ENCODE measurements around the gene ZNRF1.
"Not testable (repeated sequence)": the region's sequence is repeated elsewhere in the genome, so short reads cannot be mapped to it uniquely, and the experiment has no call there.

The ZNRF1 gene

GRCh38 chr16:74998481-74999218 is at the start of gene ZNRF1:
TSS of gene ZNRF1 (plus strand) at chr16:74999024. CDS start at chr16:74999672, 648 bp downstream.
- peak; percentile 44 for DNase-seq

DNA sequence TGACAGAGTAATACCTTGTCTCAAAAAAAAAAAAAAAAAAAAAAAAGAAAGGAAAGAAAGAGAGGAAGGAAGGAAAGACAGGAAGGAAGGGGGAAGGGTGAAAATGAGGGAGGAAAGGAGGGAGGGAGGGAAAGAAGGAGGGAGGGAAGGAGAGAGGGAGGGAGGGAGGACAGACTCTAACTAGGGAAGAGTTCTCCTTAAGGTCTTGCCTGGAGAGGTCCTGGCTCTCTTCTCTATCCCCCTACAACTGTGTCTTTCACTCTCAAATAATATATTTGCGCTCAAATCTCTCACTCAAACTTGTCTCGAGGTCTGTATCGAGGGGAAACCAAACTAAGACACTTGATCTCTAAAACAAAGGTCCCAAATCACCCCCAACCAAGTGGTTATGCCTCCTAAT is 49.5 kb upstream of the ZNRF1 start:
- DNase-seq = no peak

GRCh38 chr16:74950511-74950910 is 48.3 kb upstream of the ZNRF1 start:
- no peak for DNase-seq

- no peak for DNase-seq
These were observed 47.6 kb upstream of the ZNRF1 start for GRCh38 chr16:74951206-74951605.

- no peak for DNase-seq
These were observed 47.1 kb upstream of the ZNRF1 start for GRCh38 chr16:74951681-74952080.

DNA sequence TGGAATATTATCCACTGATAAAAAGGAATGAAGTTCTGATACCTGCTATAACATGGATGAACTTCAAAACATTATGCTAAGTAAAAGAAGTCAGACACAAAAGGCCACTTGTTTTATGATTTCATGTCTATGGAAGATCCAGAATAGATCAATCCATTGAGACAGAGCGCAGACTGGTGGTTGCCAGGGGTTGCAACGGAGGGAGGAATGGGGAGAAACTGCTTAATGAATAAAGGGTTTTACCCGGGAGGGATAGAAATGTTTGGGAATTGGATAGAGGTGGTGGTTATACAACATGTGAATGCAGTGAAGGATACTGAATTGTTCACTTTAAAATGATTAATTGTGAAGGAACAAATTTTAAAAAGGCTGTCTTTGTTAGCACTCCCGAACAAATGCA is 44.1 kb upstream of the ZNRF1 start:
- DNase-seq = no peak

DNA sequence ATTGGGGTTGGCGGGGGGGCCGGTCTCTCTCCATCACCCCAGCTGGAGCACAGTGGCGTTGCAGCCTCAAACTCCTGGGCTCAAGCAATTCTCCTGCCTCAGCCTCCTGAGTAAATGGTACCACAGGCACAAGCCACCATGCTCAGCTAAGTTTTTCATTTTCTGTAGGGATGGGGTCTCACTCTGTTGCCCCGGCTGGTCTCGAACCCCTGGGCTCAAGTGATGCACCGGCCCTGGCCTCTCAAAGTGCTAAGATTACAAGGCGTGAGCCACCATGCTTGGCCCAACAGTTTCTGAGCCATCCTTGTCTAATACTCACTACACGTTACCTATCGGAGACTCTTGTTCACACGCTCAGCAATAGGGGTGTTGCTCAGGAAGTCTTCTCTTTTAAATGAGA is 25.5 kb upstream of the ZNRF1 start:
- DNase-seq = no peak

DNA sequence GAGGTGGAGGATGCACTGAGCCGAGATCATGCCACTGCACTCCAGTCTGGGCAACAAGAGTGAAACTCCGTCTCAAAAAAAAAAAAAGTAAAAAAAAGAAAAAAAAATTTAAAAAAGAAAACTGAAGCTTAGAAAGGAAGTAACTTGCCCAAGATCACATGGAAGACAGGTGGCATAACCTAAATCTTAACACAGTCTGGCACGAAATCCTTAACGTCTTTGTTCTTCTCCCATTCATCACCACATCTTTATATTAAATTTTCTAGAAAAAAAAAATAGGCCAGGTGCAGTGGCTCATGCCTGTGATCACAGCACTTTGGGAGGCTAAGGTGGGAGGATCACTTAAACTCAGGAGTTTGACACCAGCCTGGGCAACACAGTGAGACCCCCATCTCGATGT is 23.2 kb upstream of the ZNRF1 start:
- no peak for DNase-seq

- DNase-seq = no peak
These were observed 16.6 kb upstream of the ZNRF1 start for GRCh38 chr16:74982256-74982655.

DNA sequence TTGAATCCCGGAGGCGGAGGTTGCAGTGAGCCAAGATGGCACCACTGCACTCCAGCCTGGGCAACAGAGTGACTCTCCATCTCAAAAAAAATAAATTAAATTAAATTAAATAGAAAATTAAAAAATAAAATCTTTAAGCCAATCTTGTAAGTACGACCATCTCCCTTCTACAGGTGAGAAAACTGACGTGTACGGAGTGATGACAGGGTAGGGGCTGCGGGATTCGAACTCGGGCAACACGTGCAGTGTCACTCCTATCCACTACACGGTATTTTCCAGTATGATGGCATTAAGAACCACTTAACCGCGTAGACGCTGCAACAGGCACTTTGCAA is 14.7 kb upstream of the ZNRF1 start:
- no peak for DNase-seq

GRCh38 chr16:74984529-74985296 is 14.1 kb upstream of the ZNRF1 start, which contains the start of gene WDR59:
TSS of gene WDR59 (minus strand) at chr16:74985123. CDS start at chr16:74985017, 106 bp downstream.
- peak; percentile 84 for DNase-seq

DNA sequence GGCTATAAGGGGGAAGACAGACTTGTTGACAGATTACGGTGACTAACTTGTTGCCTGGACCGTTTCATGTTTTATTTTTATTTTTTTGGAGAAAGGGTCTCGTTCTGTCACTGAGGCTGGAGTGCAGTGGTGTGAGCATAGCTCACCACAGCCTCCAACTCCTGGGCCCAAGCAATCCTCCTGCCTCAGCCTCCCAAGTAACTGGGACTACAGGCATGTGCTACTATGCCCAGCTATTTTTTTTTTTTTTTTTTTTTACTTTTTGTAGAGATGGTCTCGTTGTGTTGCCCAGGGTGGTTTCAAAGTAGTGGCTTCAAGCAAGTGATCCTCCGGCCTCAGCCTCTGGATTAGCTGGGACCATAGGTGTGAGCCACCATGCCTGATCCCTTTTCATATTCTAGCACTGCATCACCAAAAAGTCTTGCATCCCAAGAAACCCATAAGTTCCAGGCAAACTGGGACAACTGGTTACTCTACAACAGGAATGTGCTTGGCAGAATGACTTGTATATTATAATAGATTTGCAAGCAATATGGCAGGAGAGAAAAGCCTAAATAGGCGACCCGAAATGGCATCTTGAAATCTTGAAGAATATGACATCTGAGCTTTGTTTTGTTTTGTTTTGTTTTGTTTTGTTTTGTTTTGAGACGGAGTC is 11.7 kb upstream of the ZNRF1 start:
- DNase-seq = no peak

- DNase-seq = not testable (repeated sequence)
These were observed 9.0 kb upstream of the ZNRF1 start for GRCh38 chr16:74989864-74990263.

- no peak for DNase-seq
These were observed 8.0 kb upstream of the ZNRF1 start for GRCh38 chr16:74990832-74991231.

DNA sequence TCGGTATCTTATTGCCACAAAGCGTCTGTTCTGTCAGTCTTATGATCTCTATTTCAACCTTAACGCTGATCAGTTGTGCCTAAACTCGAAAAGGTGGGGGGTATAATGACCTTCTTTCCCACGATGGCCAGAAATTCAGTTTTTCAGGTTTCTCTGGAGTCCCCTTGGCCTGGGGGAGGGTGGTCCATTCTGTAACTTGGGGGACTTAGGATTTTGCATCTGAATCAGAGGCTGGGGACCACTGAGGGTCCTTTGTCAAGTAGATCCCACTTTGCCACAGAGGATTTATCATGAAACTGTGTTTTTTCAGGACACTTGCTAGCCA is 7.6 kb upstream of the ZNRF1 start:
- no peak for DNase-seq

GRCh38 chr16:74991593-74992403 is 7.0 kb upstream of the ZNRF1 start:
- DNase-seq = no peak

GRCh38 chr16:74995986-74996385 is 2.8 kb upstream of the ZNRF1 start:
- DNase-seq = no peak

DNA sequence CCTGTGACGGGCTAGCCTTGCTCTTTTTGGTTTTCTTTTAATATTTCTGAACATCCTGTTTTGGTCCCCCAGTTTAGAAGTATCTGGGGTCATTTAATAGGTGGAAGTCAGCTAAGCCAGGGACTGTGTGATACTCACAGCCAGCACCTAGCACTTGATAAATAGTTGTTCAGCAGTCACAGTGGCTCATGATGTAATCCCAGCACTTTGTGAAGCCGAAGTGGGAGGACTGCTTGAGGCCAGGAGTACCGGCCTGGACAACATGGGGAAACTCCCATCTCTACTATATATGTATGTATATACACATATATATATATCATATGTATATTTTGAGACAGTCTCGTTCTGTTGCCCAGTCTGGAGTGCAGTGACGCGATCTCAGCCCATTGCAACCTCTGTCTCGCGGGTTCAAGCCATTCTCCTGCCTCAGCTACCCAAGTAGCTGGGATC is 1.8 kb upstream of the ZNRF1 start:
- no peak for DNase-seq

DNA sequence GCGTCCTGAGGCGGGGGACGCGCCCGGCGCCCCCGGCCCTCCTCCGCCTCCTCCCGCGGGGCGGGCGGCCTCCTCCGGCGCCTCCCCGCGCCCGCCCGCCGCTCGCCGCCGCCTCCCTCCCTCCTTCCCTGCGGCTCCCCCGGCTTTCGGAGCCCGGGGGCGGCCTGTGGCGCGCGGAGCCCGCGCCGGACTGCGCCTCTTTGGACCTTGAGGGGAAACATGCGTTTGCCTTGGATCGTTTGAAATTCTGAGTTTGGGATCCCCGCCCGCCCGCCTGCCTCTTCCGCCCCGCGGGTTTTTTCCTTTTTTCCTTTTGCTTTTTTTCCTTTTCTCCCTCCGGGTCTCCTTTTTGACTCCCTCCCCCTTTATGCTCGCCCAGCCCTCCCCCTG is 390 bp downstream of the ZNRF1 start:
- no peak for DNase-seq

DNA sequence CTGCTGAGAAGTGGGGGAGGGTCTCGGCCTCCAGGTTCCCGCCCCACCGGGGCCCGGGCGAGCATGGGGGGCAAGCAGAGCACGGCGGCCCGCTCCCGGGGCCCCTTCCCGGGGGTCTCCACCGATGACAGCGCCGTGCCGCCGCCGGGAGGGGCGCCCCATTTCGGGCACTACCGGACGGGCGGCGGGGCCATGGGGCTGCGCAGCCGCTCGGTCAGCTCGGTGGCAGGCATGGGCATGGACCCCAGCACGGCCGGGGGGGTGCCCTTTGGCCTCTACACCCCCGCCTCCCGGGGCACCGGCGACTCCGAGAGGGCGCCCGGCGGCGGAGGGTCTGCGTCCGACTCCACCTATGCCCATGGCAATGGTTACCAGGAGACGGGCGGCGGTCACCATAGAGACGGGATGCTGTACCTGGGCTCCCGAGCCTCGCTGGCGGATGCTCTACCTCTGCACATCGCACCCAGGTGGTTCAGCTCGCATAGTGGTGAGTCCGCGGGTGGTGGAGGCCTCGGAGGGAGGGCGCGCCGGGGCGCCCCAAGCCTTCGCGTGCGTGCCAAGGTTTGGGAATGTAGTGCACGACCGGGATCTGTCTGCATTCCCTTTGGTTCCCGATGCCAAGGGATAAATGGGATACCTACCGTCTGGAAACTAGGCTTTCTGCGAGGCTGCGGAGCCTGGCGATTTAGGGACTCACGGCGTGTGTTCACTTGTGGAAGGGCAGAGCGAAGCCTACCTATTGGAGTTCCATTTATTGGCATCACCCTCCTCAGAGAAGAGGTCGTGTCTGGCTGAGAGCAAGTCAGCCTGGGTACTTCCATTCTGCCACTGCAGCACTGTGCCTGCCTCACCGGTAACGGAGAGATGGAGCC is 1.0 kb downstream of the ZNRF1 start:
- DNase-seq = peak; percentile 7

DNA sequence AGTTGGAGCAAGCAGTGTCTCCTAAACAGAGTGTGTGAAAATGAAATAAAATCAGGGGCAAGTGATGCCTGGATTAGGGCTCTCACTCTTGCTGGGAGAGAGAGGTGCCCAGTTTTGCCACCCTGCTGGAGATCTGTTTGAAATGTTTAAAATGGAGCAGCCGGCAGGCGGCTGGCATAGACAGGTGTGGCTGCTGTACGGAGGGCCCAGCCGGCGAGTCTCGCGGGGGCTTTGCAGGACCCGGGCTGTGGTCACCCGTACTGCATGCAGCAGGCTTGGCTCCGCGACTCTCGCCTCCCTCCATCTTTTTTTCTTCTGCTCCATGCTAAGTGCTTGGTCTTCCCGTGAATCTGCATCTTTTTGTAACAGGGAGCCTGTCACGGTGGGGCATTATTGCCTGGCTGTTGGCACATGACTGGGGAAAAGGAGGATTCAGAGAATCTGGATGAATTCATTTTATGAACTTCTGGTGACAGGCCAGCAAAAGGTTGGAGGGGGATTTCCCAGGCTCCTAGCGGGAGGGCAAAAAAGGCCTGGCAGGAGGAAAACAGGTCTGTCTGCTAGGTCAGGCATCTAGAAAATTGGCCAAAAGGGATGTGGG is 1.8 kb downstream of the ZNRF1 start:
- DNase-seq = no peak

GRCh38 chr16:75002474-75002873 is 3.6 kb downstream of the ZNRF1 start:
- no peak for DNase-seq
